Esophagus muscularis mucosa (tissue), 4 donors: ENCODE results near the gene DRC7.

Source experiments
- EP300 ChIP-seq: sonication (generic); formaldehyde crosslinking; IDR thresholded peaks from one replicate; pipeline ENCODE4 v1.6.1; 2017; ENCODE audit warnings: antibody characterized with exemption
- POLR2A ChIP-seq: fragments of 450-650 bp; IDR thresholded peaks from one replicate; pipeline ENCODE4 v1.6.1; 2017; ENCODE audit warnings: antibody characterized with exemption, moderate library complexity, mild to moderate bottlenecking, low read depth
- TF ChIP-seq, protein P1 (sequence below), 3 experiments: fragments of 200-600 bp in 2 of 3; fragments of 450-650 bp in 1 of 3; sonication (generic) in 2 of 3; IDR thresholded peaks; one replicate each; pipeline ENCODE4 v1.5.1; 2017 to 2019; ENCODE audit warnings: antibody characterized with exemption in 3 of 3, mild to moderate bottlenecking in 2 of 3, moderate library complexity in 1 of 3

DNA sequence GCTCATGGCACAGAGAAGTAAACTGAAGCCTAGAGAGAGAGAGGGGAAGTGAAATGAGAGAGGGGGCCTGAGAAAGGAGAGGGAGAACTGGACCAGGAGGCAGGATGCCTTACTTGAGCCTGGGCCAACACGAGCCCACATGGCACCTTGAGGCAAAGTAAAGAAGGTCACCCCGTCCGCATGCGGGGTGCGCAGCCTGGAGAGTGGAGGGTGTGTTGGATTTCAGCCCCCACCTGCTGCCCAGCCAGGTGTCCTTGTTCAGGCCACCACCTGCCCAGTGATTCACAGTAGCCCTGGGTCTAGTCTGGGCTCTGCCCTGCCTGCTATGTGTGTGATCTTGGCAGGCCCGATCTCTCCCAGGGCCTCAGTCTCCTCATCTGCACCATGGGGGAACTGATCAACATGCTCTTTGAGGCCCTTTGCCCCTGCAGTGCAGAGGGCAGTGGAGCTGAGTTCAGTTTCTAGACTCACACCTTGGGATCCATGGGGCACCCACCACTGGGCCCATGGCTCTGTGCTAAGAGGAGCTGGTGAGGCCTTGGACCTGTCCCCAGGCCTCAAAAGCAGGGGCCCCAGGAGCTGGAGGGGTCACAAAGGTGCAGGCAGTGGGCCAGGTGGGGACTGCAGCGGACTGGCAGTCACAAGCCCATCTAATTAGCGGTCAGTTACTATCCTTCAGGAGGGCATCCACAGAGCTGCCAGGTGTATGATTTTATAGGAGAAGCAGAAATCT is 9.8 kb upstream of the DRC7 start:
- TF ChIP-seq, protein P1, sequence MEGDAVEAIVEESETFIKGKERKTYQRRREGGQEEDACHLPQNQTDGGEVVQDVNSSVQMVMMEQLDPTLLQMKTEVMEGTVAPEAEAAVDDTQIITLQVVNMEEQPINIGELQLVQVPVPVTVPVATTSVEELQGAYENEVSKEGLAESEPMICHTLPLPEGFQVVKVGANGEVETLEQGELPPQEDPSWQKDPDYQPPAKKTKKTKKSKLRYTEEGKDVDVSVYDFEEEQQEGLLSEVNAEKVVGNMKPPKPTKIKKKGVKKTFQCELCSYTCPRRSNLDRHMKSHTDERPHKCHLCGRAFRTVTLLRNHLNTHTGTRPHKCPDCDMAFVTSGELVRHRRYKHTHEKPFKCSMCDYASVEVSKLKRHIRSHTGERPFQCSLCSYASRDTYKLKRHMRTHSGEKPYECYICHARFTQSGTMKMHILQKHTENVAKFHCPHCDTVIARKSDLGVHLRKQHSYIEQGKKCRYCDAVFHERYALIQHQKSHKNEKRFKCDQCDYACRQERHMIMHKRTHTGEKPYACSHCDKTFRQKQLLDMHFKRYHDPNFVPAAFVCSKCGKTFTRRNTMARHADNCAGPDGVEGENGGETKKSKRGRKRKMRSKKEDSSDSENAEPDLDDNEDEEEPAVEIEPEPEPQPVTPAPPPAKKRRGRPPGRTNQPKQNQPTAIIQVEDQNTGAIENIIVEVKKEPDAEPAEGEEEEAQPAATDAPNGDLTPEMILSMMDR (IDR thresholded peaks at IDR 0.05), result no peak
- no peak for TF ChIP-seq EP300
- TF ChIP-seq POLR2A, result no peak
